Measurements from ENCODE around the gene C2orf49.

DNA sequence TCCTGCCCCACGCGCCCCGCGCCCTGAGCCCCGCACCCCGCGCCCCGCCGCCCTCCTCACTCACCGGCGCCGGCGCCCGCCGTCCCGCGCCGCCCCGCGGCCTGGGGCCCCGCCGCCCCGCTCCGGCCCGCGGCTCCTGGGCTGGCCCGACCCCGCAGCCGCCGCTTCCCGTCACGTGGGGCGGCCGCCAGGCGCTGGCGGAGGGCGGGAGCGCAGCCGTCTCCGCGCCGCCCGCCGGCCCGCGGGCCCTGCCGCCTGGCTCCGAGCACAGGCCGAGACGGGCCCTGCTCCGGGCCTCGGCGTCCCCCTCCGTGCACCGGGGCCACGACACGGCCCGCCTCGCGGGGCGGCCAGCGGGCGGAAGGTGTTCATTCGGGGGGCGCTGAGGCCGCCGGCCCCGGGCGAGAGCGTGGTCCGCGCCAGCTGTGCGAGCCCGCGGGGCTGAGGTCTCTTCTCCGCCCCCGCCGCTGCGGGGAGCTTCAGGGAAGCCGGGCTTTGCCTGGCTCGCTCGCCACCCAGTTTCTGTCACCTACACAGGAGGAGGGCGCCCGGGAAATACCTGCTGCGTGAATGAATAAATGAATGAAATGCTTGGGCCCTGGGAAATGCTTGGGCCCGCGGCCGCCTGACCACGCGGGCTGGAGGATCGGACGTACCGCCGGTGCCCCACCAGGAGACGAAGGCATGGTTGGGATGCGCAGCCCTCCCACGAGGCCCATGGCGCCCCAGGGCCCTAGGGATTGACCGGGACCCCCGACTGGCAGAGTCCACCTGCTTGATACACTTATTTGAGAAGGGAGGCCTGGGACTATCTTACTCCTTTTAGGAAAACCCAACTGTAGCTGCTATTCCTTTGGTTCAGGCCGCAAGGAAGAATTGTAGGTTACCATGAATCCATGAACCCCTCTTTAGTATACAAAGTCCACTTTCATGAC, 7.5 kb upstream of the C2orf49 start, which contains the start of gene TGFBRAP1:
- TF ChIP-seq EZH2 (IDR thresholded peaks at IDR 0.05; ENCODE audit: borderline replicate concordance, insufficient read depth, low read depth, low read length, poor library complexity, severe bottlenecking), result no peak
- TF ChIP-seq, protein P1, sequence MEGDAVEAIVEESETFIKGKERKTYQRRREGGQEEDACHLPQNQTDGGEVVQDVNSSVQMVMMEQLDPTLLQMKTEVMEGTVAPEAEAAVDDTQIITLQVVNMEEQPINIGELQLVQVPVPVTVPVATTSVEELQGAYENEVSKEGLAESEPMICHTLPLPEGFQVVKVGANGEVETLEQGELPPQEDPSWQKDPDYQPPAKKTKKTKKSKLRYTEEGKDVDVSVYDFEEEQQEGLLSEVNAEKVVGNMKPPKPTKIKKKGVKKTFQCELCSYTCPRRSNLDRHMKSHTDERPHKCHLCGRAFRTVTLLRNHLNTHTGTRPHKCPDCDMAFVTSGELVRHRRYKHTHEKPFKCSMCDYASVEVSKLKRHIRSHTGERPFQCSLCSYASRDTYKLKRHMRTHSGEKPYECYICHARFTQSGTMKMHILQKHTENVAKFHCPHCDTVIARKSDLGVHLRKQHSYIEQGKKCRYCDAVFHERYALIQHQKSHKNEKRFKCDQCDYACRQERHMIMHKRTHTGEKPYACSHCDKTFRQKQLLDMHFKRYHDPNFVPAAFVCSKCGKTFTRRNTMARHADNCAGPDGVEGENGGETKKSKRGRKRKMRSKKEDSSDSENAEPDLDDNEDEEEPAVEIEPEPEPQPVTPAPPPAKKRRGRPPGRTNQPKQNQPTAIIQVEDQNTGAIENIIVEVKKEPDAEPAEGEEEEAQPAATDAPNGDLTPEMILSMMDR (IDR thresholded peaks at IDR 0.05), result no peak

Data from B cell (primary cell).